DLD1 (cell line): ENCODE data around the gene VWF.

Experiments
- in situ Hi-C: cut with HindIII; loops from 2 replicates; pipeline ENCODE4 v1.10.0; 2017; ENCODE audit warnings: low sequenced_read_pairs

Gene VWF

DNA sequence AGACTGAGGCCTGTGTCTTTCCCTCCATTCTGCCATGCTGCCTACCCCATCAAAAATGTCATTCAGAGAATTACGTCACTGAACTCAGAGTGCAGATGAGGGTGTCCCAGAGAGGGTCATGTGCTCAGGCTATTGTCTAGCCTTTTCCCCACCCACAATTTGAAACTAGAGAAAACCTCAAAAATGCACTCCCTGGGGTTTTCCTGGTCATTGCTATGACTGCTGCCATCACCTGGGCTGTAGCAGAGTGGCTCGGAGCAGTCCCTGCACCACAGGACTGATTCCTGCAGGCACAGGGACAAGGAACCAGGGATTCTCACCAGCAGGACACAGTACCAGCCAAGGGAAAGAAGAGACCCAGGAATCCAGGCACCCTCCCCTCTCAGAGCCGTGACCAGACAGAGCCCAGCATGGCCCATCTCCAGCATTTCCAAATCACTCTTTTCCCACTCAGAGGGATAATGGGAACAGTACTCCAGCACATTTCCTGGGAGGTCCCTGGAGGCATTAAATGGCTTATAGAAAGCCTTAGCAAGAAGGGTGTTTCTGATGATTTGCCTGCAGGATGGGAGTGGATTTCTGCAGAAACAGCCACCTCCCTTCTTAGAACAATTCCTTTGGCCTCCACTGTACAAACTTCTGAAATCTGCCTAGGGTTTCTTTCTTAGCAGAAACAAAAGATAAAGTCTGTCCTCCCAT lies 45.9 kb downstream of the VWF start:
- in situ Hi-C loops = no loop called here

- in situ Hi-C loops = no loop called here
Measured at GRCh38 chr12:6077692-6078083, 46.8 kb downstream of the VWF start.

DNA sequence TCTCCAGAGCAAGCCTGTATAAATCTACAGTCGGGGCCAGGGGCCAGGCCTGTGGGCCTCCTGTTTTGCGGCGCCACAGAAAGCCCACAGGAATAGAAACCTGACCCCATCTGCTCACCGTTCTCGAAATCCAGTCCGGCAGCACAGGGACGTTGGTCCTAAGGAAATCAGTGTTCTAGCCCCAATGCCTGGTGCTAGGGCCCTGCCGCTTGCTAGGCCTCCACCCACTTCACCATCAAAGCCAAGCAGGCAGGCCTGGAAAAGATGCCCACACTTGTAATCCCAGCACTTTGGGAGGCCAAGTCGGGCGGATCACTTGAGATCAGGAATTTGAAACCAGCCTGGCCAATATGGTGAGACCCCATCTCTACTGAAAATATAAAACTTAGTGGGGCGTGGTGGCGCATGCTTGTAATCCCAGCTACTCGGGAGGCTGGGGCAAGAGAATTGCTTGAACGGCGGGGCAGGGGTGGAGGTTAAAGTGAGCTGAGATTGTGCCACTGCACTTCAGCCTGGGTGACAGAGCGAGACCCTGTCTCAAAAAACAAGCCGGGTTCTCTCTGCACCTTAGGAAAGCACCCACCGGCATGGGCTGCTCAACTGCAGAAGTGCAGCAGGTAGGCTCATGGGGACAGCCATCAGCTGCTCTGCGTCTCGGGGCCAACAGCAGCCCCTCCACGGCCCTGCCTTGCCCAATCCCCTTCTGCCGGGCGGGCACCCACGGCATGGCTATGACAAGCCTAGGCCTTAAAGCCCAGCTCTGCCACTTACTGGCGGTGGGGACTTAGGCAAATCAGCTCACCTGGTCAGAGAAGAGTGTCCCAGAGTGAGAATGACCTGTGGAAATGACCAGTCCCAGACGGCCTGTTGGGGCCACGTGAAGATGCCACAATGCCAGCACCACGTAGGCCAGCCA lies 47.4 kb downstream of the VWF start:
- in situ Hi-C loops = no loop called here

DNA sequence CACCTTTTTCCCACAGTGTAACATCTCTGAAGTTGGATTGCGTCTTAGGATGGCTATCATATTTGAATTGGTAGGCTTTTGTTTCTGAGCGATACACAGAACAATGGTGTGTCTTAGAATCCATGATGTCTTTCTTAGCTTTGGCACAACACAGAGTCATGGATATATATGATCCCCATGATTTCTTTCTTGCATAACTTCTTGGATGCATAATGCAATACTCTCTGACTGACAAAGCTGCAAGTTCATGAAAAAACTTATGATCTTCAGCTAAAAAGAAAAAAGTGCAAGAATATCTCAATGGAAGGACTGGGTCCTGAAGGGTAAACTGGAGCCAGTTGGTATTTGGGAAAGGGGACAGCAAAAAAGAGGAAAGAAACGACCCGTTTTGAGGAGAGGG lies 48.1 kb downstream of the VWF start:
- in situ Hi-C loops = no loop called here

DNA sequence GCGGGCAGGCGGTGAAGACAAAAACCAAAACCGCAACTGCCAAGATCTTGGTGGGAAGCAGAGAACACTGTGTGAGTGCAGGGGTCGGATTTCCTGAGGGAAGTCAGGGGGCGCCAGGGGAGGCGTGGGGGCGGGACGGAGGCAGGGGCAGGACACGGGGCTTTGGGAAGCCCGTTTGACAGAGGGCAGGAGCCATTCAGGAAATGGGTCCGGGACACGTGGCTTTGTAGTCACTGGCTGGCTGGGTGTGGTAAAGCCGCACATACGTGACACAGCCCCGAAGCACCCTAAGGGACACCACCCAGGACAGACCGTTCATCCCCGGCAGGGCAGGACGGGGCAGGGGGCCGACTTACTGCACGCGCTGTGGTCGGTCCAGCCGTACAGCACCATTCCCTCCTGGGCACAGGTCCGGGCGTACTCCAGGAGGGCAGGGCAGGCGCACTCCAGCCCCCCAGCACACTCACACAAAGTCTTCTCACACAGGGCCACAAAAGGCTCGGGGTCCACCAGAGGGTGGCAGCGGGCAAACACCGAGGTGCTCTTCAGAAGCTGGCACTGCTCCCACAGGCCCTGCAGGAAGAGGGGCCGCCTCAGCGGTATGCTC lies 49.4 kb downstream of the VWF start:
- in situ Hi-C loops = no loop called here

DNA sequence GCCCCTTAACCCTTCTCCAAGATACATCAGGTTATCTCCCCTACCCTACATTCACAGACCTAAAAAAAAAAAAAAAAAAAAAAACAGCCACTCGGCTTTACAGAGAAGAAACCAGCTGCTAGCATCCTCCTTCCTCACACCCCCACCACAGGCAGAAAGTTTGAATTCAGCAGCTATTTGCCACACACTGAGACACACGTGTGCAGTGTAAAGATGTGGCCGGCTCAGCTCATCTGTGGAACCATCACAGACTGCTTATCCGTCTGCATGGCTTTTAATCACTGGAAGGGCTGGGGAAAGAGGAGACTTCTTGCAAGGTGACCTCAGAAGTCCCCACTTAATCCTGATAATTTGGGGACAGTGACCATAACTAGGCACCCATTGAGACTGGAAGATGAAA lies 50.0 kb downstream of the VWF start:
- in situ Hi-C loops = no loop called here

- in situ Hi-C loops = no loop called here
Measured at GRCh38 chr12:6073426-6073825, 51.0 kb downstream of the VWF start.

GRCh38 chr12:6072302-6072752 lies 52.1 kb downstream of the VWF start:
- in situ Hi-C loops = no loop called here

DNA sequence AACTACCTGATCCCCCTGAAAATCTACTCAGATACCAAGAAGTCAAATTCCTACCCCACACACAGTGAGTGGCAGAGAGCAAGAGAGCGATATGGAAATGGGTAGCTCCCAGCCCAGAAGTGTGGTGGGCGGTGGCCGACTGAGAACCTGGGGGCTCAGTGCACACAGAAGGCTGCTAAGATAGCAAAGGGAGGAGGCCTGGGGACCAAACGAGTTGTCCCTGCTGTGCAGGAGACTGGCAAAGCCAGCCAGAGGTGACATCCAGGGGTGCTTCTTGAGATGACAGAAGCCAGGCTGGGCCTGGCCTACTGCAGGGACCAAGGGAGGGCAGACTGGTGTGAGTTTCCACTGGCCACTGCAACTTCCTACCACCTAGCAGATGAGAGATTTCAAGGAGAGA lies 52.9 kb downstream of the VWF start:
- in situ Hi-C loops = no loop called here

DNA sequence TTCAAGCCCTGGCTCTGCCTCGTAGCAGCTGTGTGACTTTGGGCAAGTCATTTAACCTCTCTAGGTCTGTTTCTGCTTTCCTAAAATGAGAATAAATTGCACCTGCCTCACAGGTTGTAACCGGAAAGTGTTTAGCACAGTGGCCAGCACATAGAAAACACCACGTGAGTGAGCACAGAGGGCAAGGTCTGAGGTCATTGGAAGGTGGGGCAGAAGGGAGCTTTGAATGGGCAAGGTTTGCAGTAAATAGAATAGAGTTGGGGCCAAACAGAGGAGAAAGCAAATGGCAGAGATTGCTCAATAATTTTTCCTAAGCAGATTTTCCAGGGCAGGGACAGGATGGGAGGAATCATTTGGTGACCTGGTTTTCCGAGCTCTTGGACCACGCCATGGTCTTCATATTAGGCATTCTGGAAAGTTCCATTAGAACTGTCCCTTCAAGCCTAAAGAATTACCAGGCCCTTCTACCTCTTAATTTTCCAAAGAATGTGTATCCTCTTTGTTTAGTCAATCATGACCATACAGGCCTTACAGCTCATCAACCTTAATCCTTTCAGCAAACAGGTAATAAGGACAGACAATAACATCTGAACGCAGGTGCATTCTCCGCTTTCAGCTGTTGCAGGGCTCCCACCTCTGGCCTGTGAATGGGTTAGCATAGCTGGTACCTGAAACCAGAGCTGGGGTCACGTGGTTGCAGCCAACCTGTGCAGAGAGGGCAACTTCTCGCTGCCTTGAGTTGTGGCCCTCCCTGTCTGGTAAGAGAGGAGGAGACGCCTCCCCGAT lies 53.8 kb downstream of the VWF start:
- in situ Hi-C loops = no loop called here

GRCh38 chr12:6069437-6070093 lies 54.9 kb downstream of the VWF start:
- in situ Hi-C loops = no loop called here

- in situ Hi-C loops = no loop called here
Measured at GRCh38 chr12:6068227-6068626, 56.2 kb downstream of the VWF start.

DNA sequence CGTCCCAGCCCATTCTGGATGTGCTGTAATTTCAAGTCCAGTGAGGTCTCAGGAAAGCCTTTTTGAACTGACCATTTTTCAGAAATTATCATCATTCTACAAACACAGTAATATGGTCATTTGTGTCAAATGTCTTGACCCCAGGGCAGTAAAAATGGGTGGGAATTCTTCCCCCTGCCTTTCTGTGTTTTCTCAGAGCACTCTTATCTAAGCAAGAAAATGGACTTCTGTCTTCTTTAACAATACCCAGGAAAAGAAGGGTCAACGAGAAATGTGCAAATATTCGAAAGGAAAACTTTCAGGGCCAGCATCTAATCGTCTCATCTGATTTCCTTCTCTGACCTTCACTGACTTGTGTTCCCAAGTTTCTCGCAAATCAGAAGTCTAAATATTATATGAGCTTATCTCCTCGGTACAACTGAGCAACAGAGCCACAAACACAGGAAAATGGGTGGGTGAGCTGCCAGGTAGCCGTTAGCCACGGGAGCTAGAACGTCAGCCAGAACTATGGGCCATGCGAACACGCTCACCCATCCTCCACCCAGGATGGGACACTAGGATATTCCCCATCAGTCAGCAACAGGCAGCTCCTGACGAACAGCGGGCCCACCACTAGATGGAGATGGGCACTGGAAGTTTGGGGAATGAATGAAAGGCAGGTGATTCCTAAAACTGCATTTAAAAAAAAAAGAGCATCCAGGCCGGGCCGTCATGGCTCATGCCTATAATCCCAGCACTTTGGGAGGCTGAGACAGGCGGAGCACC lies 57.1 kb downstream of the VWF start:
- in situ Hi-C loops = no loop called here

- in situ Hi-C loops = no loop called here
Measured at GRCh38 chr12:6066651-6067050, 57.8 kb downstream of the VWF start.

GRCh38 chr12:6065863-6066199 lies 58.6 kb downstream of the VWF start:
- in situ Hi-C loops = no loop called here

- in situ Hi-C loops = no loop called here
Measured at GRCh38 chr12:6065131-6065862, 59.2 kb downstream of the VWF start.

GRCh38 chr12:6062757-6063735 lies 61.4 kb downstream of the VWF start:
- in situ Hi-C loops = no loop called here

DNA sequence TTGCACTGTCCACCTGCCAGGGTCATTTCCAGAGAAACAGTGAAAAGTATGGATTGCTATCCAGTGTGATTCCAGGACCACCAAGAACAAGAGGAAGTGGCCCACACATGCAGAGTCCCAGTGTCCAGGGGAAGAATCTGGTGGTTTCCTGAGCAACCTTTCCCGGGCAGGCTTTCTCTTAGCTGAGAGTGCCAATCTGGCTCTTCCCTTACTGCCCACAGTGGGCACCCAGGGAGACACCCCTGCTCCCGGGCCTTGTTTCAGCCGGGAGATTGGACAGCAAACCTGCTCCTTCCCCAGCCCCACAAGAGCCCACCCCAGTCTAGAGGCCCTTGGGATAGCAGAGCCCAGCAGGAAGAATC lies 62.1 kb downstream of the VWF start:
- in situ Hi-C loops = no loop called here
